ENCODE results near the gene JMY.

GRCh38 chr5:79357398-79357797 lies 121.5 kb downstream of the JMY start:
- TF ChIP-seq NFIC (IDR thresholded peaks at IDR 0.05; ENCODE audit: borderline replicate concordance), result no peak
- TF ChIP-seq GABPA (IDR thresholded peaks at IDR 0.05; ENCODE audit: low read depth), result no peak
- no peak for TF ChIP-seq TAF1 (IDR thresholded peaks at IDR 0.05; ENCODE audit: borderline replicate concordance, low read depth, low read length)
- TF ChIP-seq ZBTB33 (IDR thresholded peaks at IDR 0.05; ENCODE audit: borderline replicate concordance, low read depth), result no peak
- TF ChIP-seq POLR2AphosphoS5 (IDR thresholded peaks at IDR 0.05; ENCODE audit: low read depth, low read length), result no peak
- TF ChIP-seq, protein P1, sequence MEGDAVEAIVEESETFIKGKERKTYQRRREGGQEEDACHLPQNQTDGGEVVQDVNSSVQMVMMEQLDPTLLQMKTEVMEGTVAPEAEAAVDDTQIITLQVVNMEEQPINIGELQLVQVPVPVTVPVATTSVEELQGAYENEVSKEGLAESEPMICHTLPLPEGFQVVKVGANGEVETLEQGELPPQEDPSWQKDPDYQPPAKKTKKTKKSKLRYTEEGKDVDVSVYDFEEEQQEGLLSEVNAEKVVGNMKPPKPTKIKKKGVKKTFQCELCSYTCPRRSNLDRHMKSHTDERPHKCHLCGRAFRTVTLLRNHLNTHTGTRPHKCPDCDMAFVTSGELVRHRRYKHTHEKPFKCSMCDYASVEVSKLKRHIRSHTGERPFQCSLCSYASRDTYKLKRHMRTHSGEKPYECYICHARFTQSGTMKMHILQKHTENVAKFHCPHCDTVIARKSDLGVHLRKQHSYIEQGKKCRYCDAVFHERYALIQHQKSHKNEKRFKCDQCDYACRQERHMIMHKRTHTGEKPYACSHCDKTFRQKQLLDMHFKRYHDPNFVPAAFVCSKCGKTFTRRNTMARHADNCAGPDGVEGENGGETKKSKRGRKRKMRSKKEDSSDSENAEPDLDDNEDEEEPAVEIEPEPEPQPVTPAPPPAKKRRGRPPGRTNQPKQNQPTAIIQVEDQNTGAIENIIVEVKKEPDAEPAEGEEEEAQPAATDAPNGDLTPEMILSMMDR (IDR thresholded peaks at IDR 0.05), result no peak
- no peak for TF ChIP-seq SMC3 (IDR thresholded peaks at IDR 0.05; ENCODE audit: low read depth, low read length)
- TF ChIP-seq, protein P2, sequence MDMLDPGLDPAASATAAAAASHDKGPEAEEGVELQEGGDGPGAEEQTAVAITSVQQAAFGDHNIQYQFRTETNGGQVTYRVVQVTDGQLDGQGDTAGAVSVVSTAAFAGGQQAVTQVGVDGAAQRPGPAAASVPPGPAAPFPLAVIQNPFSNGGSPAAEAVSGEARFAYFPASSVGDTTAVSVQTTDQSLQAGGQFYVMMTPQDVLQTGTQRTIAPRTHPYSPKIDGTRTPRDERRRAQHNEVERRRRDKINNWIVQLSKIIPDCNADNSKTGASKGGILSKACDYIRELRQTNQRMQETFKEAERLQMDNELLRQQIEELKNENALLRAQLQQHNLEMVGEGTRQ (IDR thresholded peaks at IDR 0.05; ENCODE audit: borderline replicate concordance, low read depth, low read length), result no peak
- TF ChIP-seq RCOR1 (IDR thresholded peaks at IDR 0.05; ENCODE audit: low read length), result no peak
